D721Med (cell line): ENCODE measurements around the gene CCDC124.

Source experiments
- DNase-seq: peaks from one replicate; pipeline ENCODE4 v3.0.0; 2011; ENCODE audit warnings: low spot score; ENCODE audit not compliant: insufficient read length
- FAIRE-seq: peaks from 2 replicates; lab custom pipeline; 2011; peaks lifted over from hg19 to GRCh38; lab: Jason Lieb, UNC
- CTCF ChIP-seq: IDR thresholded peaks from 2 replicates; pipeline ENCODE4 v1.5.1; 2012; ENCODE audit warnings: mild to moderate bottlenecking, control low read depth; ENCODE audit not compliant: insufficient read depth; ENCODE audit errors: missing control alignments

CCDC124 gene

GRCh38 chr19:17922138-17922537, 10.7 kb upstream of the CCDC124 start:
- TF ChIP-seq CTCF, result no peak
- FAIRE-seq, result no peak
- DNase-seq, result no peak

GRCh38 chr19:17926044-17926443, 6.8 kb upstream of the CCDC124 start:
- TF ChIP-seq CTCF, result no peak
- FAIRE-seq (no peak), DNase-seq (no peak)

- TF ChIP-seq CTCF, result no peak
- FAIRE-seq (no peak), DNase-seq (no peak)
Measured at GRCh38 chr19:17929056-17929455, 3.8 kb upstream of the CCDC124 start.

GRCh38 chr19:17931532-17932191, 1.2 kb upstream of the CCDC124 start:
- TF ChIP-seq CTCF, result no peak
- DNase-seq (no peak), FAIRE-seq (no peak)

GRCh38 chr19:17933414-17934129, 757 bp downstream of the CCDC124 start:
- TF ChIP-seq CTCF, result no peak
- DNase-seq (no peak), FAIRE-seq (no peak)

- no peak for FAIRE-seq
- TF ChIP-seq CTCF, result no peak
- DNase-seq, result no peak
Measured at GRCh38 chr19:17936379-17936778, 3.6 kb downstream of the CCDC124 start.

GRCh38 chr19:17937371-17937900, 4.6 kb downstream of the CCDC124 start:
- FAIRE-seq, result no peak
- TF ChIP-seq CTCF, result no peak

More at GRCh38 chr19:17937371-17937900, 4.6 kb downstream of the CCDC124 start:
- DNase-seq, result no peak
